Measurements from ENCODE around the gene CCL13.

- TF ChIP-seq SUZ12 (IDR thresholded peaks at IDR 0.05) = no peak
- no peak for TF ChIP-seq BHLHE40 (IDR thresholded peaks at IDR 0.05; ENCODE audit: borderline replicate concordance)
- no peak for TF ChIP-seq ZNF384 (IDR thresholded peaks at IDR 0.05)
- no peak for TF ChIP-seq FOXK2 (IDR thresholded peaks at IDR 0.05)
- TF ChIP-seq, protein P1, sequence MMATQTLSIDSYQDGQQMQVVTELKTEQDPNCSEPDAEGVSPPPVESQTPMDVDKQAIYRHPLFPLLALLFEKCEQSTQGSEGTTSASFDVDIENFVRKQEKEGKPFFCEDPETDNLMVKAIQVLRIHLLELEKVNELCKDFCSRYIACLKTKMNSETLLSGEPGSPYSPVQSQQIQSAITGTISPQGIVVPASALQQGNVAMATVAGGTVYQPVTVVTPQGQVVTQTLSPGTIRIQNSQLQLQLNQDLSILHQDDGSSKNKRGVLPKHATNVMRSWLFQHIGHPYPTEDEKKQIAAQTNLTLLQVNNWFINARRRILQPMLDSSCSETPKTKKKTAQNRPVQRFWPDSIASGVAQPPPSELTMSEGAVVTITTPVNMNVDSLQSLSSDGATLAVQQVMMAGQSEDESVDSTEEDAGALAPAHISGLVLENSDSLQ (IDR thresholded peaks at IDR 0.05) = no peak
- no peak for TF ChIP-seq ELF4 (IDR thresholded peaks at IDR 0.05)
- no peak for TF ChIP-seq CTBP1 (IDR thresholded peaks at IDR 0.05; ENCODE audit: borderline replicate concordance)
- TF ChIP-seq LEF1 (IDR thresholded peaks at IDR 0.05; ENCODE audit: borderline replicate concordance) = no peak
Observed at GRCh38 chr17:34387566-34387965, 31.3 kb downstream of the CCL13 start.

Data from HEK293T (cell line).